ENCODE results near the gene YTHDC2.
"Not testable (repeated sequence)": the region's sequence is repeated elsewhere in the genome, so short reads cannot be mapped to it uniquely, and the experiment has no call there.

YTHDC2 gene

GRCh38 chr5:113598150-113598549 is 84.7 kb downstream of the YTHDC2 start:
- TF ChIP-seq CTCF (conservative IDR thresholded peaks at IDR 0.05; ENCODE audit: low read depth, low read length): no peak
- DNase-seq (ENCODE audit: low read depth): no peak
- no peak overlapping the region for H3K4me3 ChIP-seq (ENCODE audit: low read depth, low read length)

- no peak overlapping the region for H3K4me3 ChIP-seq (ENCODE audit: low read depth, low read length)
- no peak for TF ChIP-seq CTCF (conservative IDR thresholded peaks at IDR 0.05; ENCODE audit: low read depth, low read length)
- DNase-seq (ENCODE audit: low read depth): no peak
Measured at GRCh38 chr5:113598926-113599325, 85.4 kb downstream of the YTHDC2 start.

GRCh38 chr5:113600255-113600905 is 86.9 kb downstream of the YTHDC2 start:
- no peak for TF ChIP-seq CTCF (conservative IDR thresholded peaks at IDR 0.05; ENCODE audit: low read depth, low read length)
- no peak overlapping the region for H3K4me3 ChIP-seq (ENCODE audit: low read depth, low read length)
- DNase-seq (ENCODE audit: low read depth): no peak

GRCh38 chr5:113601423-113601822 is 87.9 kb downstream of the YTHDC2 start:
- no peak overlapping the region for H3K4me3 ChIP-seq (ENCODE audit: low read depth, low read length)
- TF ChIP-seq CTCF (conservative IDR thresholded peaks at IDR 0.05; ENCODE audit: low read depth, low read length): no peak
- DNase-seq (ENCODE audit: low read depth): no peak

- H3K4me3 ChIP-seq (ENCODE audit: low read depth, low read length); DNase-seq (ENCODE audit: low read depth): not testable (repeated sequence)
Measured at GRCh38 chr5:113603246-113603645, 89.8 kb downstream of the YTHDC2 start.

- peak overlapping the region; percentile 43 for H3K4me3 ChIP-seq (ENCODE audit: low read depth, low read length)
- TF ChIP-seq CTCF (conservative IDR thresholded peaks at IDR 0.05; ENCODE audit: low read depth, low read length): peak; percentile 87
- DNase-seq (ENCODE audit: low read depth): peak; percentile 79
Measured at GRCh38 chr5:113606298-113607134, 93.0 kb downstream of the YTHDC2 start.

- no peak overlapping the region for H3K4me3 ChIP-seq (ENCODE audit: low read depth, low read length)
- DNase-seq (ENCODE audit: low read depth): no peak
- no peak for TF ChIP-seq CTCF (conservative IDR thresholded peaks at IDR 0.05; ENCODE audit: low read depth, low read length)
Measured at GRCh38 chr5:113607361-113607760, 93.9 kb downstream of the YTHDC2 start.

Measured in choroid plexus epithelial cell (primary cell).